GM18867 (cell line): ENCODE measurements around the gene RTKN.

Experiments
- ATAC-seq: cut with Tn5 transposase; IDR thresholded peaks from one replicate; pipeline ENCODE4 v1.9.1; 2021; ENCODE audit warnings: mild to moderate bottlenecking, moderate library complexity; ENCODE audit not compliant: unreplicated experiment

Gene RTKN

DNA sequence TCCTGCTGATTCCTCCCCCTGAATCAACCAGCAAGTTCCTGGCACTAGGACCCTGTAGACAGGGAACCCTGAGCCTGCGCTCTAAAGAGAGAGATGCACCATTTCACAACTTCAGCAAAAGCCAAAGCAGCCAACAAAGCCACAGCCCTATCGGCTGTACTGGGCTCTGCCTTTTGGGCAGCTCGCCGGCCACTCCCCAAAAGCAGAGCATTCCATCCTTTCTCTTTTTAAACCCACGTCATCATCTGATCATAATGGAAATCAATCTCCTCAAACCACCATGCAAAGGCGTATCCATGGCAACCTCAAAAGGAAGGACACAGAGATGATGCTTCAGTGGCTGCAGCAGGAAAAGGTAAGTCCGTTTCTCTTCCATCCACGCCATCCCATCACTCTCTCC, 56.3 kb downstream of the RTKN start:
- ATAC-seq = no peak

DNA sequence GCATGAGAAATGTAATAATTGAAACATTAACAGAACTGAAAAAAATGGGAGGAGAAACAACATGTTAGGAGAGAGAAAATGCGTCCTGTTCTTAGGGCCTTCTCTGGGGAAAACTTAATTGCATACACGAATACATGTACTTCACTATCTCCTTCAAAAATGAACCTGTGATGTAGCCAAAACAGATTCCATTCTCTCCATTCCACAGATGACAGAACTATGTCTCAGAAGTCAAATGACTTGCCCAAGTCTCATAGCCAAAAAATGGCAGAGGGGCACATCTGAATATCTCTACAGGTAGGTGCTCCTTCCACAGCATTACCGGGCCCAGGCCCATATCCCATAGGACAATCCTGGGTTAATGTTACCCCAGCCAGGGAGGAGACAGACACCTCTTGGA, 57.7 kb downstream of the RTKN start:
- ATAC-seq = no peak

DNA sequence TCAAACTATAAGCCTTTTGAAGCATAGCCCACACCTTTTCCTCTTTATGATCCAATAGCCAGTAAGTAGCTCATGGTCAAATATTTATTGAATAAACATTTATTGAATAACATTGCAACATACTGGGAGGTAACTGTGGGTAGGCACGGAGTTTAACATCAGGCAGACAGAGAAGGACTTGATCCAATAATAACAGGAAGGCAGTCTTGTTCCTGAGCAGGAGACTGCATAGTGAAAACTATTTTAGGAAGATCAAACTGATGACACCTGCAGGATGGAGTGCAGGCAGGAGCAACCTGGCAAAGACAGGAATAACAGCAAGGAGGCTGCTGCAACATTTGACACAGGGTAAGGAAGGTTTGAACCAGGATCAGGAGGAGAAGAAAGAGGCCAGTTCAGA, 58.5 kb downstream of the RTKN start:
- ATAC-seq = no peak

DNA sequence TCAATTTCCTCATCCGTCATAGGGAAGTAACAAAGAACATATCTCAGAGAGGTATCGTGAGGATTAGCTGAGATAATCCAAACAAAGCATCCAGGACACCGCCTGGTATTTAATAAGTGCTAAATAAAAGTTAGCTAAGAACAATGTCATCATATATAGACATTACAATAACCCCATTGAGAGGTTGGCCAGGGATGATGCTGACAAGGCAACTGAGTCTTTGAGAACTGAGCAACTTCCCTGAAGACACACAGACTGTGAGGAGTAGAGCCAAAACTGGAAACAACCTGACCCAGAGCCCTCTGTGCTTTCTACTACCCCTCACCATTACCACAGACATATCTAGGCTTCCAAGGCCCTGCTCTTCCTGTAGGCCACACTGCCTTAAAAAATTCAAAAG, 60.0 kb downstream of the RTKN start:
- no peak for ATAC-seq

DNA sequence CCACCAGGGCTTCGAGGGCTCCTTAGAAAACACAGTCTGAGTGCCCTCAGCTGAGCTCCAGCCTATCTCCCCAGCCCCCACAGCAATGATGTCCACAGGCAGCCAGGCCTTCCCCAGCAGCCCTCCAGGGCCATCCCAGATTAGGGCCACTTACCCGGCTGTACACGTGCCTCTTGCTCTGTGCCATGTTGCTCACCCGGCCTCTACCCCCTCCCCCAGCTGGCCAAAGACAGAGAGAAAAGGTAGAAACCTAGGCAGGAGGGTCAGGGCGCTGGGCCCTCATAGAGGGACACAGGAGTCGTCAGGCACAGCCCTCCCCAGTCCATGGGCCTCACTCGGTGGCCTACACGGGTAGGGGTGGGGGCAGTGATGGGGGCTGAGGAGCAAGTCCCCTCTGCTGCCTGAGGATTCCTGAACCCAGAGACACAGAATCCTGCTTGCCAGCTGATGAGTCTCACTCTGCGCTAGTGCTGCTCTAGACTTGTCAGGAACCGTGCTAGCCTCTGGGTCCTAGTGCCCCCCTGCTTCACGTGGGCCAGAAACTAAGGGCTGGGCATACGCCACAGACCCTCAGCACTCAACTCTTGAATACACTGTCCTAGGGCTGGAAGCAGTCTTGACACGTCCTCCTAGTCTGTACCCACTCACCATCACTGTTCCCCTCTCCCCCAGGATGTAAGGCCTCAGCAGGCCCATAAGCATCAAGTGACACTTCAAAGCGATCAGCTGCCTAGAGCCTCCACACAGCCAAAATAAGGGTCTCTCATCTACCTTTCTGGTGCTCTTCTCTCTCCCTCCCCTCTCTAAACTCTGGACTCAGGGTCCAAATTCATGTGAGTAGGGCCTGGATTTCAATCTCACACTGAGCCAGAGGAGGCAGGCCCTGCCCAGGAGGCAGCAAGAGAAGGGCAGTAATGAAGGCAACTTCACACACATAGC, 61.6 kb downstream of the RTKN start, which contains the start of gene DCTN1:
DCTN1 (minus strand) TSS at position 461 of the 939 bp plus-strand sequence; CDS start at position 187, 274 bp downstream.
- peak; percentile 46 for ATAC-seq

DNA sequence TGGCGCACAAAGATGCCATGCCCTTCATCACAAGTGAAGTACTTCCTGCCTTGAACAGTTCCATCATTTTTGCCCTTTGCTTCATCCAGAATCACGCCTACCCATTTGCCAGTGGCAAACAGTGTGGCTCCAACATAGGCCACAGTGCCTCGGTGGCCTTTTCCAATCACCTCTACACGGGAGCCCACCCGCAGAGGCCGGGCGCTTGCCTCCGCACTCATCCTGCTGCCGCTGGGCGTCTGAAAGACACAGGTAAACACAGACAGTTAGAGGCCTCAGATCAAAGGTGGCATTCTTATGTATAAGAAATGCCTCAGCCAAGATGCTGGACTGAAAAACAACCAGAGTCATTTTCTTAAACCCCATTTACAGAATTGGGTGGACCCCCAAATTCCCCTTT, 63.7 kb downstream of the RTKN start:
- ATAC-seq = no peak

DNA sequence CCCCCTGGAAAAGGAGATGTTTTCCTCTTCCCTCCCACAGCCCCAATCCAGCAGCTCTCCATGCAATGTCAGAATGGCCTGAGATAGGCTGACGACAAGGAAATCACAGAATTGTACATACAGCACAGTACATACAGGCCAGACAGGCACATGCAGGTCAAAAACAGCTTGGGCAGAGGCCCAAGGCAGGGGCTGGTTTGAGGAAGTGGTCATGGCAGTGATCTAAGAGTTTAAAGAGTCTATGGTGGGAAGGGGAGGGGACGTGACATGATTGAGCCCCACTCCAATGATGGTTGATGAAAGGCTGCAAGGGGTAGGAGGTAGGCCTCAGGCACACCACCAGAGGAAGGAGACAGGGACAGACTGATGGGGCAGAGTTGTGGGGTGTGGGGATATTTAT, 65.9 kb downstream of the RTKN start:
- ATAC-seq = no peak
